Body of pancreas (tissue), 4 donors: ENCODE measurements around the gene PPP1CA.

Experiments used
- POLR2A ChIP-seq, 3 donors: fragments of 450-650 bp; IDR thresholded peaks; one replicate each; pipeline ENCODE4 v1.6.1; 2016; ENCODE audit warnings: antibody characterized with exemption in 3 of 3, mild to moderate bottlenecking in 2 of 3
- TF ChIP-seq, protein P1 (sequence below), 7 experiments: fragments of 450-650 bp in 4 of 7; fragments of 200-600 bp in 3 of 7; sonication (generic) in 3 of 7; IDR thresholded peaks; one replicate each; pipeline ENCODE4 v1.5.1; 2016 to 2019; ENCODE audit warnings: antibody characterized with exemption in 7 of 7

DNA sequence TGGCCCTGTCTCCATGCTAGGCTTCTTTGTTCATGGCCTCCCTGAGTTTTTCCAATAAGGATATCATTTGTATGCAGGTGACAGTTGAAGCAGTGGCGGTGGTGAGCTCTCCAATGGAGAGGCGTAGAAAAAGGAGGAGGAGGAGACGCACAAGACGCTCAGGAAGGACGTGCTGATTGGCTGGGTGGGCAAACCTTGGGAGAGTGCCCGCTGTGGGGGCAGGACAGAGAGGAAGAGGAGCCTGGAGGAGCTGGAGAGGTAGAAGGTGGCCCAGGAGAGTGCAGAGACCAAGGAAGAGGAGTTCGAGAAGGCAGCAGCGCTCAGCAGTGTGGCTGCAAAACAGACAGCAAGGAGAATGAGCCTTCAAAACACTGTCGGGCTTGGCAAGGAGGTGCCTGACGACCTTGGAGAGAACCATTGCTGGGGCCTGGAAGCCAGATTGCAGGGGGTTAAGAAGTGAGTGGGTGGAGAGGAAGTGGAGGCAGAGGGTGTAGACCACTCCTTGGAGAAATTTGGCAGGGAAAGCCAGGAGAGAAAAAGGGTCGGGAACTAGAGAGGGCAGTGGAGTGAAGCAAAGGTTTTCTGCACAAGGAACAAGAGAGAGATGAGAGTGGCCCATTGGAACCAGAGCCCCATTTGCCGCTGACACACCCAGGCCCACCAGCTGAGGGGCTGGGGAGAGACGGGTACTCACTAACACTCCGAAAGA is 35.8 kb downstream of the PPP1CA start:
- no peak for TF ChIP-seq POLR2A (IDR thresholded peaks at IDR 0.05)
- TF ChIP-seq, protein P1, sequence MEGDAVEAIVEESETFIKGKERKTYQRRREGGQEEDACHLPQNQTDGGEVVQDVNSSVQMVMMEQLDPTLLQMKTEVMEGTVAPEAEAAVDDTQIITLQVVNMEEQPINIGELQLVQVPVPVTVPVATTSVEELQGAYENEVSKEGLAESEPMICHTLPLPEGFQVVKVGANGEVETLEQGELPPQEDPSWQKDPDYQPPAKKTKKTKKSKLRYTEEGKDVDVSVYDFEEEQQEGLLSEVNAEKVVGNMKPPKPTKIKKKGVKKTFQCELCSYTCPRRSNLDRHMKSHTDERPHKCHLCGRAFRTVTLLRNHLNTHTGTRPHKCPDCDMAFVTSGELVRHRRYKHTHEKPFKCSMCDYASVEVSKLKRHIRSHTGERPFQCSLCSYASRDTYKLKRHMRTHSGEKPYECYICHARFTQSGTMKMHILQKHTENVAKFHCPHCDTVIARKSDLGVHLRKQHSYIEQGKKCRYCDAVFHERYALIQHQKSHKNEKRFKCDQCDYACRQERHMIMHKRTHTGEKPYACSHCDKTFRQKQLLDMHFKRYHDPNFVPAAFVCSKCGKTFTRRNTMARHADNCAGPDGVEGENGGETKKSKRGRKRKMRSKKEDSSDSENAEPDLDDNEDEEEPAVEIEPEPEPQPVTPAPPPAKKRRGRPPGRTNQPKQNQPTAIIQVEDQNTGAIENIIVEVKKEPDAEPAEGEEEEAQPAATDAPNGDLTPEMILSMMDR (IDR thresholded peaks at IDR 0.05): no peak
